Lower lobe of right lung (tissue), 2 donors: ENCODE data around the gene UBE2V1. TPM values are rescaled to one million over a fixed set of nuclear protein-coding genes. Genes with fewer than 3 reads are reported as not detected.

Source experiments
- ATAC-seq, 2 donors: fragments of 200-7000 bp; cut with Tn5 transposase; one replicate each; pipeline ENCODE4 v1.9.1; 2020 to 2022; ENCODE audit warnings: mild to moderate bottlenecking in 2 of 2, moderate library complexity in 2 of 2
- DNase-seq: peaks from one replicate; pipeline ENCODE4 v3.0.0-alpha.2; 2020
- H3K27ac ChIP-seq: fragments of 200-600 bp; one replicate; pipeline ENCODE4 v1.8.0; 2022
- H3K27me3 ChIP-seq: fragments of 200-600 bp; one replicate; pipeline ENCODE4 v1.8.0; 2022; ENCODE audit warnings: low read depth
- H3K36me3 ChIP-seq: fragments of 200-600 bp; one replicate; pipeline ENCODE4 v1.8.0; 2022; ENCODE audit warnings: mild to moderate bottlenecking
- H3K4me1 ChIP-seq: fragments of 200-600 bp; one replicate; pipeline ENCODE4 v1.8.0; 2022
- H3K4me3 ChIP-seq: fragments of 200-600 bp; one replicate; pipeline ENCODE4 v1.8.0; 2022; ENCODE audit warnings: mild to moderate bottlenecking
- H3K9me3 ChIP-seq: fragments of 200-600 bp; one replicate; pipeline ENCODE4 v1.8.0; 2022
- intact Hi-C: fragments of 100-400 bp; cut with DNase I; formaldehyde crosslinking; loops from one replicate; pipeline ENCODE4 v1.11.0; 2022
- total RNA-seq: library from RNA; stranded (reverse); fragmentation: NEBNext Ultra II Directional; extraction: Animal tissue kit (Norgen Biotek cat#: 25700); gene quantifications from one replicate; pipeline ENCODE4 v1.2.1, GENCODE V29; 2021
- TF ChIP-seq, protein P1 (sequence below): fragments of 200-600 bp; IDR thresholded peaks from one replicate; pipeline ENCODE4 v1.8.0; 2022; ENCODE audit warnings: antibody characterized with exemption, mild to moderate bottlenecking
- donor health status: DM: no; HTN: yes; CAD: no; lungs with severe emphysema.

The UBE2V1 gene
- total RNA-seq, 1 donor from 2014 or later = 83.4 TPM

DNA sequence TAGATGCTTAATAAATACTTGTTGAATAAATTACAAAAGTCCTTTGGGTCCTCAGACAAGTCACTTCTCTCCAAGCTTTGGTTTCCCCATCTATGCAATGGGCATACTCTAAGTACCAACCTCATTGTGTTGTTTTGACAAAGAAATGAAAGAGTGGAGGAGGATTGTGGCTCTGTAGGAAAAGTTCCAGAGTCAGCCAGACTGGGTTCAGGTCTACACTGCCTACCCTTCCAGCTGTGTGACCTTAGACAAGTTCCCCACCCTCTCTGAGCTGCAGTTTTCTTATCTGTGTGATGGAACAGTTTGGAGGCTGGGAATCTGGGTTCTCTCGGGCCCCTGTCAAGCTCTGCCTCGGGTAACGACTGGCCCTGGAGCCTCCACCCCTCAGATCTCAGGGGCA lies 76.2 kb downstream of the UBE2V1 start:
- H3K4me3 ChIP-seq = no peak overlapping the region
- H3K27ac ChIP-seq = no peak overlapping the region
- peaks cover 12% of the 10 kb centered on the region for H3K4me1 ChIP-seq
- no peaks in the 10 kb centered on the region for H3K36me3 ChIP-seq
- no peak for DNase-seq
- no peak for ATAC-seq
- no peaks in the 10 kb centered on the region for H3K27me3 ChIP-seq
- TF ChIP-seq, protein P1, sequence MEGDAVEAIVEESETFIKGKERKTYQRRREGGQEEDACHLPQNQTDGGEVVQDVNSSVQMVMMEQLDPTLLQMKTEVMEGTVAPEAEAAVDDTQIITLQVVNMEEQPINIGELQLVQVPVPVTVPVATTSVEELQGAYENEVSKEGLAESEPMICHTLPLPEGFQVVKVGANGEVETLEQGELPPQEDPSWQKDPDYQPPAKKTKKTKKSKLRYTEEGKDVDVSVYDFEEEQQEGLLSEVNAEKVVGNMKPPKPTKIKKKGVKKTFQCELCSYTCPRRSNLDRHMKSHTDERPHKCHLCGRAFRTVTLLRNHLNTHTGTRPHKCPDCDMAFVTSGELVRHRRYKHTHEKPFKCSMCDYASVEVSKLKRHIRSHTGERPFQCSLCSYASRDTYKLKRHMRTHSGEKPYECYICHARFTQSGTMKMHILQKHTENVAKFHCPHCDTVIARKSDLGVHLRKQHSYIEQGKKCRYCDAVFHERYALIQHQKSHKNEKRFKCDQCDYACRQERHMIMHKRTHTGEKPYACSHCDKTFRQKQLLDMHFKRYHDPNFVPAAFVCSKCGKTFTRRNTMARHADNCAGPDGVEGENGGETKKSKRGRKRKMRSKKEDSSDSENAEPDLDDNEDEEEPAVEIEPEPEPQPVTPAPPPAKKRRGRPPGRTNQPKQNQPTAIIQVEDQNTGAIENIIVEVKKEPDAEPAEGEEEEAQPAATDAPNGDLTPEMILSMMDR = no peak
- intact Hi-C loops = no loop called here
- H3K9me3 ChIP-seq = no peaks in the 10 kb centered on the region

- DNase-seq (no peak), ATAC-seq (no peak)
- no peaks in the 10 kb centered on the region for H3K9me3 ChIP-seq
- peaks cover 24% of the 10 kb centered on the region for H3K4me1 ChIP-seq
- no peak overlapping the region for H3K4me3 ChIP-seq
- TF ChIP-seq, protein P1 = no peak
- H3K27ac ChIP-seq = no peak overlapping the region
- H3K36me3 ChIP-seq = no peaks in the 10 kb centered on the region
- intact Hi-C loops = no loop called here
- no peaks in the 10 kb centered on the region for H3K27me3 ChIP-seq
Observed at GRCh38 chr20:50034567-50035180, 78.3 kb downstream of the UBE2V1 start.

- H3K27ac ChIP-seq = peak overlapping the region; percentile 26
- H3K36me3 ChIP-seq = no peaks in the 10 kb centered on the region
- H3K4me3 ChIP-seq = no peak overlapping the region
- H3K27me3 ChIP-seq = no peaks in the 10 kb centered on the region
- no peak for ATAC-seq
- no peaks in the 10 kb centered on the region for H3K9me3 ChIP-seq
- intact Hi-C loops = no loop called here
- DNase-seq = no peak
- TF ChIP-seq, protein P1 = no peak
- peaks cover 25% of the 10 kb centered on the region for H3K4me1 ChIP-seq
Observed at GRCh38 chr20:50032955-50033666, 79.8 kb downstream of the UBE2V1 start.

Other genes with a start within 250 kb of the UBE2V1 start
- 7.2 TPM for gene SPATA2, start 197.6 kb downstream of the UBE2V1 start, total RNA-seq
- gene RNF114, start 176.8 kb downstream of the UBE2V1 start, total RNA-seq = 63.0 TPM
- 1.9 TPM for gene SNAI1, start 130.2 kb downstream of the UBE2V1 start, total RNA-seq
- 27.8 TPM for gene PEDS1, start 40.6 kb upstream of the UBE2V1 start, total RNA-seq
- 326 TPM for gene CEBPB, start 77.7 kb upstream of the UBE2V1 start, total RNA-seq